ENCODE measurements around the gene TAF8.

Gene TAF8

DNA sequence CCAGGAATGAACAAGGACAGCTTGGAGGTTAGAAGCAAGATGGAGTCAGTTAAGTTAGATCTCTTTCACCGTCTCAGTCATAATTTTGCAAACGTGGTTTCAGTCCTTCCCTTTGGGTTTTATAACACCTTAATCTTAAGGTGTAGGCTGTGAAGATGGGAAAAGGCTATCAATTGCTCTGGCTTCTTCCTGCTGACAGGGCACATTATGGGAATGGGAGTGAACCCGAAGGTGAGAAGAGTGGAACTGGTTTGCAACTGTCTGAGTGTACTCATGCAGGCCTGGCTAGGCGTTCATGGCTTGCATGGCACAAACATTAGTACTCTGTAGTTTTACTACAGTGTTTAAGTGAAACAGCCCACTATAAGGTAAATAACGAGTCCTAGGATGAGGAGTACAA is 9.4 kb downstream of the TAF8 start:
- no peak for DNase-seq (ENCODE audit: low spot score)

DNA sequence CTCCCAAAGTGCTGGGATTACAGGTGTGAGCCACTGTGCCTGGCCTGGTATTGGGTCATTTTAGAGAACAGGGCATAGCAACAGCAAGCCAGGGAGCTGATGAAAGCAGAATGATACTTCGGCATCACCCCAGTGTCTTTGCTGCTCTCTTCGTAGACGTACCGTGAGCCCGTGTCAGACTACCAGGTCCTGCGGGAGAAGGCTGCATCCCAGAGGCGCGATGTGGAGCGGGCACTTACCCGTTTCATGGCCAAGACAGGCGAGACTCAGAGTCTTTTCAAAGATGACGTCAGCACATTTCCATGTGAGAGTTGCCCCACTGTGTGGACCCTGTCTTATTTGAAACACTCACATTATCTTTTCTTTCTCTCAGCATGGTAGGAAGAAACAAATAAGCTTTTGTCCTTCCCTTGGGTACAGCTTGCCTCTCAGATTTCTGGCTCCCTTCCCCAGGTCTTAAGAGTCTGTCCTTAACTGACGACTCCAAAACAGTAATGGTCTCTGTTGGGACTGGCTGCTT is 15.9 kb downstream of the TAF8 start:
- no peak for DNase-seq (ENCODE audit: low spot score)

GRCh38 chr6:42068173-42068572 is 17.8 kb downstream of the TAF8 start:
- DNase-seq (ENCODE audit: low spot score): no peak

DNA sequence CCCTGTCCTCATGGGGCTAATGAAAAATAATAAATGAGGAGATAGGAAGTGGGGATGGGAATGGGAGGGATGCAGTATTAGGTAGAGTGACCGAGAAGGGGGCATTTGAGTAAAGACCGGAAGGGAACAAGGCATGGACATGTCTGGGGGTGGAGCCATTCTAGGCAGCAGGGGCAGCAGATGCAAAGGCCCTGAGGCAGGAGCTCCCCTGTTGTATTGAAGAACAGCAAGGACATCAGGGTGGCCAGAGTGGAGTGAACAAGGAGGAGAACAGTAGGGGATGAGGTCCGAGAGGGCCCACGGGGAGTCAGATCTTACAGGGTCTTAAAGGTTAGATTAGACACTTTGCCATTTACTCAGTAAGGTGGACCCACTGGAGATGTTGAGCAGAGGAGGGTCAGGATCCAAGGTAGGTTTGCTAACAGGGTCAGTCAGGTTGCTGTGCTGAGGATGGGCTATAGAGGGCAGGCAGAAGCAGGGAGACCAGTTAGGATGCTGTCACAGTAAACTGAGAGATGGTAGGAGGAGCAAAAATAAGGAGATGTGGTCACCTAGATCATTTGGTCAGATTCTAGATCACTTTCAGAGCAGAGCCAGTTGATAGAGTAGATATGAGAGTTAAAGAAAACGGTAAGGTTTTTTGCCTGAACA is 18.7 kb downstream of the TAF8 start:
- DNase-seq (ENCODE audit: low spot score): no peak

DNA sequence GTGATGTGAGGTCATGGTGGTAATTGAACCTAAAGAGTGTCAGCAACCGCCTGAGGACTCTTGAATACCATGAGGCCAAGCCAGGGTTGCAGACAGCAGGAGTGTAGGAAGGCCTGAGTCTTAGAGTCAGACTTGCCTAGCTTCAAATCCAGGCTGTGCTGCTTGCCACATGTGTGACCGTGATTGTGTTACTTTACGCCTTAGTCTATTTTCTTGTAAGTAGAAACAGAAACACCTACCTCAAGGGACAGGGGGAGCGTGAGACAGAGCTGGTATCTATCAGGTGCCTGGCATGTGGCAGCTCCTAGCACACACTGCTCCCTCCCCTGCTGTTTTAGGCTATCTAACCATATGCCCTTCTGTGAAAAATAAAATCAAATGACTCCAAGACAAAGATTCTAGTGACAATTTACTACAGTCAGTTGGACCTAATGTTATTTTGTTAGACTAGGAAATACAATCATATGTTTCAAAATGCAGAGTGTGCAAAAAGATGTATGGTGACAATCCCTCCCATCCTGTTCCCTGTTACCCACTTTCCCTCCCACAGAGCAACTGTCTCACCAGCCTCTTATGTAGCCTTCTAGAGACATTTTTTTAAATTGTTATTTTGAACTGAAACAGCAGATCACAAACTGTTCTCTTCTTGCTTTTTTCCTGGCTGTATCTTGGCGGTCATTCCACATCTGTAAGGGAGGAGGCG is 21.7 kb downstream of the TAF8 start:
- no peak for DNase-seq (ENCODE audit: low spot score)

DNA sequence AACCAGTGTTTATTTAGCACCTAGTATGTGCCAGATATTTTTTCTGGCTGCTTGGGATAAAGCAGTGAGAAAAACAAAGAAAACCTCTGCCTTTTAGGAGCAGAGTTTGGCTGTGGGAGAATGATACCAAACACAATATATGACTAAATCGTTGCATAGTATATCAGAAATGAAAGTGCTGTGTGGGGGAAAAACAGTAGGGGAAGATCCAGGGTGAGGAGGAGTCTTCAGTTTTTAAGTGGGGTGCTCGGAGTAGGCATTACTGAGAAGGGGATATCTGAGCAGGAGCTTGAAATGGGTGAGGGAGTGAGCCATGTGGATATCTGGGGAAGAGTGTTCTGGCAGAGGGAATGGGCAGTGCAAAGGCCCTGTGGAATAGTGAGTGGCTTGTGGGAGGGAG is 23.0 kb downstream of the TAF8 start:
- no peak for DNase-seq (ENCODE audit: low spot score)

DNA sequence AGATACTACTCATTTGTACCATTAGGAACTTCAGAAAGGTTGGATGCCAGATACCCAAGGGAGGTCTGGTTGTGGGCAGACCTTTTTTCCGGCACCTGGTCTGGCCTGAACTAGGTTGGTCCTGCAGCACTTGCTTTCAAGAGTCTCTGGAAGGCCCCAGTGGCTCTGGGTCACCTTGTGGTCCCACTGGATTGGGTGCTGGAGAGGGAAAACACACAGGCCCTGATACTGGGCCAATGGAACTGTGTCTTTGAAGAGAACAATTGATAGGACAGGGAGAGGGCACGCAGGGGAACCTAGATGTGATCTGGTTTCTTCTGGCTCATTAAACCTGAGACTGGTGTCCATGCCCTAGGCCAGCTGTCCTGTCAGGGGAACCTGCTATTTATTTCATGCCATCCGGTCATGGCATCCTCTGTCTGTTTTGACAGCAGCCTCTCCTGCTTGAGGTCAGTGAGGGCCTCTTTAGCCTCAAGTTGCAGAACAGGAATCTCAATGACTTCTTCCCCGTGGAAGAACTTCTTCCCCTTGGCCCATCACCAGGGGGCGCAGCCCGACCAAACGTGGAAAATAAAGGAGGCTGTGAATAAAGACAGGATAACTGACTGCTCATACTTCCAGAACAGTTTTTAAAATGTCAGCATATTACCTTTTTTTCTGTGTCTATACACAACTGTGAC is 25.0 kb downstream of the TAF8 start:
- DNase-seq (ENCODE audit: low spot score): peak; percentile 57

GRCh38 chr6:42078386-42078785 is 28.1 kb downstream of the TAF8 start:
- DNase-seq (ENCODE audit: low spot score): no peak

GRCh38 chr6:42079941-42080464 is 29.7 kb downstream of the TAF8 start:
- no peak for DNase-seq (ENCODE audit: low spot score)

- DNase-seq (ENCODE audit: low spot score): no peak
Measured at GRCh38 chr6:42083530-42083929, 33.2 kb downstream of the TAF8 start.

- DNase-seq (ENCODE audit: low spot score): no peak
Measured at GRCh38 chr6:42084889-42085288, 34.6 kb downstream of the TAF8 start.

DNA sequence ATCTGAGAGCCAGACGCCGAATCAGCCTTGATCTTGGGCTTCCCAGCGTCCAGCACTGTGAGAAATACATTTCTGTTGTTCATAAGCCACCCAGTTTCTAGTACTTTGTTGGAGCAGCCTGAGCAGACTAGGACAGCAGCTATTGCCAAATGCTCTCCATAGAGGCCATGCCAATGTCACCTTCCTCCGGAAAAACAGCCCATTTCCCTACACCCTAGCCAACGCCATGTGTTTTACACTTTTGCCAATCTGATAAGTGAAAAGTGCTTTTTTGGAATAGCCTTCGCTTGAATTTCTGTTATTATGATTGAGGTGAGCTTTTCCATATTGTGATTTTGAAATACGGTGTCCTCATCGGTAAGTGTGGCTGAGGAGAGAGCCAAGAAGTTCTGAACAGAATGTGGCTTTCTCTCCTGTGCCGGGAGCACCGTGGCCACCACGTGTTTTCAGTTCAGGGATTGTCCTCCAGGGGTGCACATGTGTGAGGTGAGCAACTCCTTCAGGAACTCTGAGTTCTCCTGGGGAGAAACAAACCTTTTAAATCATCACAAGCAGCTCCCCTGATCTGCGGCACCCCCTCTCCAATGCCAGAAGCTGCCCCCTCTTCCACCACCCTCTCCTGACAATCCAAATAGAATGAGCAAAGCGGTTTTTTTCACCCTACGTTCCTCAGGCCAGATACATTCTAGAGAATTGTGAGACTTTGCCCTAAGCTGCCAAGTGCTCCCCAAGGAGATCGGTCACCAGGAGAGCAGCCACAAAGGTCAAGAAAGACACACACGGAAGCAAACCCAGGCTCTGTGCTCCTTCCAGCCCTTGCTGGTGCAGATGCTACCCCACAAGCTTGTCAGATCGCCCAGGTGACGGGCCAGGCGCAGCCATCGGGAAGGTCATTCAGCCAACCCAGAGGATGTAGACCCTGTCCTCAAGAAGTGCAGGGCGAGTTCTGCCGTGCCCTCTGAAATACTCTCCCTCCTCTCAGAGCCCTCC is 36.0 kb downstream of the TAF8 start:
- no peak for DNase-seq (ENCODE audit: low spot score)

GRCh38 chr6:42088101-42088591 is 37.8 kb downstream of the TAF8 start:
- no peak for DNase-seq (ENCODE audit: low spot score)

DNA sequence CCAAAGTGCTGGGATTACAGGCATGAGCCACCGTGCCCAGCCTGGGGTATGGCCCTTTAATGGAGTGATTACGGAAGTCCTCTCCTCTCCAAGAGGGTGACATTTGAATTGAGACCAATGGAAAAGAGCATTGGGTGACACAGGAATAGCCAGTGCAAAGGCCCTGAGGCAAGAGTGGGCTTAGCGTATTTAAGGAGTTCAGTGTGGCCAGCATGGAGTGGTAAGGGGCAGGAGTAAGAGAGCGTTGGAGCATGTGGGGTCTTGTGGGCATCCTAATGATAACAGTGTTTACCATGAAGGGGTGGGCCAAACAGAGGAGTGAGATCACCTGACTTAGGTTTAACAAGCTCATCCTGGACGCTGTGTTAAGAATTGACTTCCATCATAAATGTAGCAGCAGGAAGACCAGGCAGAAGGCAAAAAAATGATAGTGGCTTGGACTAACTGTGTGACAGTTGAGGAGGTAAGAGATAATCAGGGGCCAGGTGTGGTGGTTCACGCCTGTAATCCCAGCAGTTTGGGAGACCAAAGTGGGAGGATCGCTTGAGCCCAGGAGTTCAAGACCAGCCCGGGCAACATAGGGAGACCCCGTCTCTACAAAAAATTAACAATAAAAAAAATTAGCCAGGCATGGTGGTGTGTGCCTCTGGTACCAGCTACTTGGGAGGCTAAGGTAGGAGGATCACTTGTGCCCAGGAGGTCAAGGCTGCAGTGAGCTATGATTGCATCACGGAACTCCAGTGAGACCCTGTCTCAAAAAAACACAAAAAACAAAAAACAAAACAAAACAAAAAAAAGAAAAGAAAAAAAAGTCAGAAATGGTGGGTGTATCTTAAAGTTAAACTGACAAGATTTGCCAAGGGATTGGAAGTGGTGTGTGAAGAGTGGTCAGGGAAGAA is 40.7 kb downstream of the TAF8 start:
- DNase-seq (ENCODE audit: low spot score): no peak

DNA sequence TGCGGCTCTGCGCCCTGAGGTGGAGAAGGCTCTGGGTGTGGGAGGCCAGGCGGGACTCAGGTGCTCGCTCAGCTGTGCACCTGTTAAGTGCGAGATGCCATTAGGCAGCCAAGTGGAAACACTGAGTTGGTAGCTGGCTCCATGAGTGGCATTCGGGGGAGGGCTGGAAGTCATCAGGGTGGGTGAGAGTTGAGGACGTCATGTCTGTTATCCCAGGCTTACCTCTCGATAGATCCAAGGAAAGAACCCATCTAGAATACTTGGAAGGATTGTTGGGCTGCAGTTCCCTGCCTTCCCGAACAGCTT is 41.3 kb downstream of the TAF8 start:
- no peak for DNase-seq (ENCODE audit: low spot score)

GRCh38 chr6:42093582-42094329 is 43.4 kb downstream of the TAF8 start:
- no peak for DNase-seq (ENCODE audit: low spot score)

- DNase-seq (ENCODE audit: low spot score): no peak
Measured at GRCh38 chr6:42095094-42095493, 44.8 kb downstream of the TAF8 start.

GRCh38 chr6:42095776-42096541 is 45.6 kb downstream of the TAF8 start:
- DNase-seq (ENCODE audit: low spot score): no peak
